Colonic mucosa (tissue), 4 donors: ENCODE measurements around the gene NACA. TPM values are rescaled to one million over a fixed set of nuclear protein-coding genes. Genes with fewer than 3 reads are reported as not detected.

ENCODE experiments used
- DNase-seq: peaks from one replicate; pipeline ENCODE4 v3.0.0-alpha.2; 2020
- H3K27ac ChIP-seq: fragments of 200-600 bp; one replicate; pipeline ENCODE4 v1.8.0; 2021
- H3K27me3 ChIP-seq: fragments of 200-600 bp; one replicate; pipeline ENCODE4 v1.8.0; 2021
- H3K36me3 ChIP-seq: fragments of 200-600 bp; one replicate; pipeline ENCODE4 v1.8.0; 2021
- H3K4me1 ChIP-seq: fragments of 200-600 bp; one replicate; pipeline ENCODE4 v1.8.0; 2021; ENCODE audit warnings: mild to moderate bottlenecking
- H3K4me3 ChIP-seq: fragments of 200-600 bp; one replicate; pipeline ENCODE4 v1.8.0; 2021
- H3K9ac ChIP-seq, 2 donors: one replicate each; pipeline ENCODE4 v1.7.0; 2013; ENCODE audit warnings: control low read depth in 2 of 2, low read depth in 2 of 2, low read length in 2 of 2
- H3K9me3 ChIP-seq: fragments of 200-600 bp; one replicate; pipeline ENCODE4 v1.8.0; 2021
- intact Hi-C: fragments of 100-400 bp; cut with DNase I; formaldehyde crosslinking; loops from one replicate; pipeline ENCODE4 v1.14.1; 2022
- total RNA-seq, 2 donors: library from RNA; stranded (reverse); fragmentation: NEBNext Ultra II Directional in 1 of 2; extraction: Animal tissue kit (Norgen Biotek cat#: 25700) in 1 of 2; gene quantifications; one replicate each; pipeline ENCODE4 v1.2.1, GENCODE V29; 2021
- TF ChIP-seq, protein P1 (sequence below): fragments of 200-600 bp; IDR thresholded peaks from one replicate; pipeline ENCODE4 v1.8.0; 2022; ENCODE audit warnings: antibody characterized with exemption, mild to moderate bottlenecking
- donor health status: healthy.
- donor health status: DM: no; HTN: no; CAD: no.
- donor health status: DM: no; HTN: no; CAD: no.

NACA gene
- total RNA-seq, 2 donors from 2014 or later: 622 to 763 TPM

- H3K36me3 ChIP-seq: peaks cover 5% of the 10 kb centered on the region
- no peak for DNase-seq
- intact Hi-C loops: loop anchor here (5.0 to 10.0 kb wide), 2 partner anchors 33 to 76 kb away; partner anchors contain the start of genes ATP5F1B and PTGES3
- peaks cover 13% of the 10 kb centered on the region for H3K4me1 ChIP-seq
- TF ChIP-seq, protein P1, sequence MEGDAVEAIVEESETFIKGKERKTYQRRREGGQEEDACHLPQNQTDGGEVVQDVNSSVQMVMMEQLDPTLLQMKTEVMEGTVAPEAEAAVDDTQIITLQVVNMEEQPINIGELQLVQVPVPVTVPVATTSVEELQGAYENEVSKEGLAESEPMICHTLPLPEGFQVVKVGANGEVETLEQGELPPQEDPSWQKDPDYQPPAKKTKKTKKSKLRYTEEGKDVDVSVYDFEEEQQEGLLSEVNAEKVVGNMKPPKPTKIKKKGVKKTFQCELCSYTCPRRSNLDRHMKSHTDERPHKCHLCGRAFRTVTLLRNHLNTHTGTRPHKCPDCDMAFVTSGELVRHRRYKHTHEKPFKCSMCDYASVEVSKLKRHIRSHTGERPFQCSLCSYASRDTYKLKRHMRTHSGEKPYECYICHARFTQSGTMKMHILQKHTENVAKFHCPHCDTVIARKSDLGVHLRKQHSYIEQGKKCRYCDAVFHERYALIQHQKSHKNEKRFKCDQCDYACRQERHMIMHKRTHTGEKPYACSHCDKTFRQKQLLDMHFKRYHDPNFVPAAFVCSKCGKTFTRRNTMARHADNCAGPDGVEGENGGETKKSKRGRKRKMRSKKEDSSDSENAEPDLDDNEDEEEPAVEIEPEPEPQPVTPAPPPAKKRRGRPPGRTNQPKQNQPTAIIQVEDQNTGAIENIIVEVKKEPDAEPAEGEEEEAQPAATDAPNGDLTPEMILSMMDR: no peak
- H3K27me3 ChIP-seq: no peaks in the 10 kb centered on the region
- H3K9ac ChIP-seq: no peak overlapping the region
- no peak overlapping the region for H3K27ac ChIP-seq
- no peaks in the 10 kb centered on the region for H3K9me3 ChIP-seq
- H3K4me3 ChIP-seq: no peak overlapping the region
Measured at GRCh38 chr12:56720731-56721151, 4.4 kb downstream of the NACA start.

GRCh38 chr12:56719056-56719455, 6.0 kb downstream of the NACA start:
- Histone ChIP-seq H3K9me3 (no peaks in the 10 kb centered on the region), H3K27me3 (no peaks in the 10 kb centered on the region), H3K9ac (no peak overlapping the region), H3K4me3 (no peak overlapping the region), H3K36me3 (peaks cover 8% of the 10 kb centered on the region), H3K4me1 (peaks cover 13% of the 10 kb centered on the region), H3K27ac (no peak overlapping the region)
- TF ChIP-seq, protein P1: no peak
- no peak for DNase-seq
- intact Hi-C loops: no loop called here

DNA sequence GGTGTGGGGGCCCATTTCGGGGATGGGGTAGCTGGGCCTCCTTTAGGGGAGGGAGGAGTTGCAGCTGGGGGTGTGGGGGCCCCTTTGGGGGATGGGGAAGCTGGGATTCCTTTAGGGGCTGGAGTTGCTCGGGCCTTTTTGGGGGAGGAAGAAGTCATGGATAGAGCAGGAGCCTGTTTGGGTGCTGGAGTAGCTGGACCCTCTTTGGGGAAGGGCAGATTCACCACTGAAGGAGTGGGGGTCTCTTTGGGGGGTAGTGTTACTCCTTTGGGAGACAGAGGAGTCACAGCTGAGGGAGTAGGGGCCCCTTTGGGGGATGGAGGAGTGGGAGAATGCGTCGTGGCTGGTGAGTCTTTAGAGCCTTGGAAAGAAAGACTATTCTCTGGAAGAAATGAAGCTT, 6.5 kb downstream of the NACA start:
- DNase-seq: no peak

GRCh38 chr12:56718149-56718548, 7.0 kb downstream of the NACA start:
- TF ChIP-seq, protein P1: no peak
- intact Hi-C loops: no loop called here
- peaks cover 12% of the 10 kb centered on the region for H3K36me3 ChIP-seq

More for the DNA sequence above, 6.5 kb downstream of the NACA start:
- intact Hi-C loops: no loop called here
- Histone ChIP-seq H3K4me3 (no peak overlapping the region), H3K36me3 (peaks cover 12% of the 10 kb centered on the region), H3K9me3 (no peaks in the 10 kb centered on the region), H3K9ac (no peak overlapping the region), H3K27me3 (no peaks in the 10 kb centered on the region), H3K4me1 (peaks cover 13% of the 10 kb centered on the region), H3K27ac (no peak overlapping the region)
- TF ChIP-seq, protein P1: no peak

DNA sequence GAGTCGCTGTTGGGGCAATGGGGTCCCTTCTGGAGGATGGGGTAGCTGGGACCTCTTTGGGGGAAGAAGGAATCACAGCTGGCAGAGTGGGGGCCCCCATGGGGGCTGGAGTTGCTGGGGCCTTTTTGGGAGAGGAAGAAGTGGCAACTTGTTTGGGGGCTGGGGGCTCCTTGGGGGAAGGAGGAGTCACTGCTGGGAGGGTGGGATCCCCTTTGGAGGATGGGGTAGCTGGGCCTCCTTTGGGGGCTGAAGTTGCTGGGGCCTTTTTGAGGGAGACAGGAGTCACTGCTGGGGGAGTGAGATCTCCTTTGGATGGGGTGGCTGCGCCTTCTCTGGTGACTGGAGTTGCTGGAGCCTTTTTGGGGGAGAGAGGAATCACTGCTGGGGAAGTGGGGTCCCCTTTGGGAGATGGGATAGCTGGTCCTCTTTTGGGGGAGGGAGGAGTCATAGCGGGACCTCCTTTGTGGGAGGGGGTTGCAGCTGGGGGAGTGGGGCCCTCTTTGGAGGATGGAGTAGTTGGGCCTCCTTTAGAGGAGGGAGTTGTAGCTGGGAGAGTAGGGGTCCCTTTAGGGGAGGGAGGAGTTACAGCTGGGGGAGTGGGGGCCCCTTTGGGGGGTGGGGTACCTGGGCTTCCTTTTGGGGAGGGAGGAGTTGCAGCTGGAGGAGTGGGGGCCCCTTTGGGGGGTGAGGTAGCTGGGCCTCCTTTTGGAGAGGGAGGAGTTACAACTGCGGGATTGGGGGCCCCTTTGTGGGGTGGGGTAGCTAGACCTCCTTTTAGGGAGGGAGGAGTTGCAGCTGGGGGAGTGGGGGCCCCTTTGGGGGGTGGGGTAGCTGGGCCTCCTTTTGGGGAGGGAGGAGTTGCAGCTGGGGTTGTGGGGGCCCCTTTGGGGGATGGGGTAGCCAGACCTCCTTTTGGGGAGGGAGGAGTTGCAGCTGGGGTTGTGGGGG, 7.9 kb downstream of the NACA start:
- TF ChIP-seq, protein P1: no peak
- peaks cover 20% of the 10 kb centered on the region for H3K36me3 ChIP-seq
- intact Hi-C loops: no loop called here
- no peak for DNase-seq
- H3K9me3 ChIP-seq: no peaks in the 10 kb centered on the region
- no peaks in the 10 kb centered on the region for H3K27me3 ChIP-seq
- H3K27ac ChIP-seq: no peak overlapping the region
- no peak overlapping the region for H3K9ac ChIP-seq
- peaks cover 10% of the 10 kb centered on the region for H3K4me1 ChIP-seq
- H3K4me3 ChIP-seq: no peak overlapping the region

More at GRCh38 chr12:56718149-56718548, 7.0 kb downstream of the NACA start:
- DNase-seq: no peak
- H3K9me3 ChIP-seq: no peaks in the 10 kb centered on the region
- no peak overlapping the region for H3K9ac ChIP-seq
- no peak overlapping the region for H3K4me3 ChIP-seq
- no peak overlapping the region for H3K27ac ChIP-seq
- H3K27me3 ChIP-seq: no peaks in the 10 kb centered on the region
- peaks cover 13% of the 10 kb centered on the region for H3K4me1 ChIP-seq
